Ishikawa (cell line): ENCODE measurements around the gene STARD7.

Source experiments
- MAX ChIP-seq: IDR thresholded peaks from 2 replicates; pipeline ENCODE4 v1.6.1; 2012
- TCF12 ChIP-seq: IDR thresholded peaks from 2 replicates; pipeline ENCODE4 v1.6.1; 2012; ENCODE audit warnings: low read depth
- YY1 ChIP-seq: IDR thresholded peaks from 2 replicates; pipeline ENCODE4 v1.6.1; 2012; ENCODE audit warnings: low read depth

GRCh38 chr2:96241900-96242611 is 33.4 kb upstream of the STARD7 start:
- TF ChIP-seq YY1 (no peak), TCF12 (no peak), MAX (no peak)
